Measurements from ENCODE around the gene ZMAT2. TPM values are rescaled to one million over a fixed set of nuclear protein-coding genes. Genes with fewer than 3 reads are reported as not detected.
"Not testable (repeated sequence)": the region's sequence is repeated elsewhere in the genome, so short reads cannot be mapped to it uniquely, and the experiment has no call there.

Gene ZMAT2
- total RNA-seq, 2 donors from 2014 or later, result 40.9 to 41.5 TPM

DNA sequence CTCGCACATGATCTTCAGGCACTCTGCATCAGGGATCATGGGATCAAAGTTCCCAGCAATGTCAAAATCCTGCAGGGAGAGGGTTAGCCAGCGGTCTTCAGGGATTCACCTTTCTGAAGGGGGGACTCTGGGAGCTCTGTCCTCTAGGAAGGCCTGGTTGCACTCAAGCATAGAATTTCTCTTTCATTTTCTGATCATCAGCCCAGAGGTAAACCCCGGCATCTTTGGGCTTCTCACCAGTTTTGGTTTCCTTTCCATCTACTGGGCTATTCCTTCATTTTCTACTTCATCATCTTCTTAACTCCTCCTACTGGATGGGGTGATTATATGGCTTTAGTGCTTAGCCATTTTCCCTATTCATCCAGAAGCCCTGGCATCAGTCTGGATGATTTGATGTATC is 22.3 kb upstream of the ZMAT2 start:
- ATAC-seq, result no peak
- Mint-ChIP-seq H3K27ac (peak overlapping the region; percentile 37), H3K4me1 (no peaks in the 10 kb centered on the region), H3K27me3 (no peaks in the 10 kb centered on the region), H3K4me3 (no peak overlapping the region), H3K36me3 (ENCODE audit: low read depth) (peaks cover 7% of the 10 kb centered on the region)
- H3K9me3 ChIP-seq (ENCODE audit: control insufficient read depth, low read length, poor library complexity, severe bottlenecking), result no peaks in the 10 kb centered on the region
- no peak for DNase-seq

DNA sequence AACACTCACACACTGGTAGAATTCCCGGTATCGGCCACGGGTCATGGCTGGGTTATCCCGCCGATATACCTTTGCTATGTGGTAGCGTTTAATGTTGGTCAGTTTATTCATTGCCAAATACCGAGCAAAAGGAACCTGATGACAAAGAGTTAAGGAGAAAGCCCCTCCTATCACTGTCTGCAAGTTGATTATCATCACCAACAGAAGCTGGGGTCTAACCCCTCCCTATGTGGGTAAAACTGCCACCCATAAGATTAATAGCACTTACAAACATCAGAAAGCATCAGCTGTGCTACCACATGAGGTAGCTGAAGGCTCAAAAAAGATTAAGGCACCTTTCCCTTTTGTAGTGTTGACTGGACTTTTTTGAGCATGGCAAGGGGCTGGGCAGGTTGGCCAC is 21.3 kb upstream of the ZMAT2 start:
- DNase-seq (no peak), ATAC-seq (no peak)
- H3K4me3 Mint-ChIP-seq, result no peak overlapping the region
- peaks cover 7% of the 10 kb centered on the region for H3K36me3 Mint-ChIP-seq (ENCODE audit: low read depth)
- H3K27ac Mint-ChIP-seq, result no peak overlapping the region
- no peaks in the 10 kb centered on the region for H3K4me1 Mint-ChIP-seq
- H3K9me3 ChIP-seq (ENCODE audit: control insufficient read depth, low read length, poor library complexity, severe bottlenecking), result no peaks in the 10 kb centered on the region
- H3K27me3 Mint-ChIP-seq, result no peaks in the 10 kb centered on the region

DNA sequence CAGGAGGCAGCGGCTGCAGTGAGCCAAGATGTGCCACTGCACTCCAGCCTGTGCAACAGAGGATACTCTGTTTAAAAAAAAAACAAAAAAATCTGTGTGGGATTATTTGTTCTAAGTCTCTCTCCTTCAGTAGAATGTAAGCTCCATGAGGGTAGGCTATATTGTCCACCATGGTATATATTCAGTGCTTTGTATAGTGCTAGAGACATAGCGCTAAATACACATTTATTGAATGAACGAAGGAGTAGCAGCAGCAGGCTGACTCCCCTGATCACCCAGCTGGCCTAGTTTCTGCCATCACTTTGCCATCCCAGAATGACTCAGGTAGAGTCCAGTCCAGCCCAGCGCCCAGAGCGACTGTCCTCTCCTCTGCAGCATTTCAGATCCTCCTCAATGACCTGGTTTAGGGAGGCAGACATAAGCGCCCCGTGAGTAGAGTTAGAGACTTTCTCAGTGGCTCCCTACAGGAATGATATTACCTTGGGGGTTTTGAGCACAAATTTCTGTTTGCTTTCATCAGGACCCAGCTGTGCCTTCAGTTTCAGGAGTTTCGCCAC is 9.8 kb upstream of the ZMAT2 start:
- no peaks in the 10 kb centered on the region for H3K36me3 Mint-ChIP-seq (ENCODE audit: low read depth)
- H3K4me1 Mint-ChIP-seq, result peaks cover 23% of the 10 kb centered on the region
- ATAC-seq (peak; percentile 2), DNase-seq (no peak)
- peak overlapping the region; percentile 98 for H3K27ac Mint-ChIP-seq
- H3K4me3 Mint-ChIP-seq, result peak overlapping the region; percentile 100
- no peaks in the 10 kb centered on the region for H3K9me3 ChIP-seq (ENCODE audit: control insufficient read depth, low read length, poor library complexity, severe bottlenecking)
- H3K27me3 Mint-ChIP-seq, result no peaks in the 10 kb centered on the region

DNA sequence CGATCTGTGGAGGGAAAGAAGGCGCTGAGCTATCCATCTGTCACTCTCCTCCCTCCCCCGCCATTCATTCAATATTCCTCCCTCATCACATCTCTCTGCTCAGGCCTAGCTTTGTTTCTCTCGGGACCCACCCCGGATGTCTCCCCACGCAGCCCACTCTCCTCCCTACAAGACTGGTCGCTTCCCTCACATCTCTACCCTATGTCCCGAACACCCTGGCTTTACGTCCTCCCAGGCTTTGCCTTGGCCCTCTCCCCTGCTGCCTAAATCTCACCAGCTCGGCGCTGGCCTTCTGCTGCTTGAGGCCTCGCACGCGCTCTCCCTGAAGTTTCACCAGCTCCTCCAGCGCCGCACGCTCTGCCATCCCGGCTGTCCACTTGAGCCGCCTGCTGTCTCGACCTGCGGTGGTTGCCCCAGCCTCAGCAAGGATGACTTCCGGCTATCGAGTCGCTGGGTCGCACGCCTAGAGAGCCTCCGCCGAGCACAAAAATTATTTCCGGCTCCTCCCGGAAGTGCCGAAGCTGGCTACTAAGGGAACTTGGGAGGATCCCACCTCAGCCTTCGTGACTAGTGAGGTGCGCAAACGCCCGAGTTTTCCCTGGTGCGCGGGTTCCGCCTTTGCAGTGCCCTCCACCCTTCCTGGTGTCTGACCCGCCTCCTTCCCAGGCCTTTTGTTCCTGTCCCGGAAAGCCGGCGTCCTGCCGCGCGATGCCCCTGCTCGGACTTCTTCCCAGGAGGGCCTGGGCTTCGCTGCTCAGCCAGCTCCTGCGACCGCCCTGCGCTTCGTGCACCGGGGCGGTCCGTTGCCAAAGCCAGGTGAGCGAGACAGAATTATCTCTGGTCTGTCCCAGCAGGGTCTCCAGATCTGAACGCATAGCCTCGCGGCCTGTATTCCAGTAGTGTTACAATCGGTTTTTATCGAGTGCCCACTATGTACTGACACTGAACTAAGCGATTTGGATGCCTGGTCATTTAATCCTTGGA is 9.0 kb upstream of the ZMAT2 start, which contains the start of the genes HARS1 and HARS2:
Gene HARS1 (minus strand): TSS at position 430 of the 984 bp plus-strand sequence. CDS start 66 bp downstream, at position 364.
Gene HARS2 (plus strand): TSS at position 515 of the 984 bp plus-strand sequence. CDS start 194 bp downstream, at position 709.
- ATAC-seq (peak; percentile 96), DNase-seq (peak; percentile 65 to 73 (median 66))
- no peaks in the 10 kb centered on the region for H3K27me3 Mint-ChIP-seq
- no peaks in the 10 kb centered on the region for H3K9me3 ChIP-seq (ENCODE audit: control insufficient read depth, low read length, poor library complexity, severe bottlenecking)
- H3K4me3 Mint-ChIP-seq, result peak within 1 kb of the TSS; percentile 100
- peaks cover 25% of the 10 kb centered on the region for H3K4me1 Mint-ChIP-seq
- H3K27ac Mint-ChIP-seq, result peak within 1 kb of the TSS; percentile 98
- H3K36me3 Mint-ChIP-seq (ENCODE audit: low read depth), result peaks cover 4% of the 10 kb centered on the region

DNA sequence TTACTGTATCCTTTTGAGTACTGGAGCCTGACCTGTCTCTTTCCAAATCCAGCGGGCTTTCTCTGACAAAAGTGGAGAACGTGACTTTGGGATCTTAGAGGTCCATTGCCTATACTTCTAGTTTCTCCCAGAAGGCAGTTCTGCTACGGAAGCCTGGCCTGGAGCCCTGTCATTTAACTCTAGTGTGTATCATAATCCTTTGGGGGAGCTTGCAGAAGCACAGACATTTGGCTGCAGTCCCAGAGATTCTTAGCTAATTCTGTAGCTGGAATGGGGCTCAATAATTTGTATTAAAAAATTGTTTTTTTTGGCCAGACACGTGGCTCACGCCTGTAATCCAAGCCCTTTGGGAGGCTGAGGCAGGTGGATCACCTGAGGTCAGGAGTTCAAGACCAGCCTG is 6.0 kb upstream of the ZMAT2 start:
- ATAC-seq (no peak), DNase-seq (no peak)
- peak overlapping the region; percentile 24 for H3K27ac Mint-ChIP-seq
- H3K9me3 ChIP-seq (ENCODE audit: control insufficient read depth, low read length, poor library complexity, severe bottlenecking), result no peaks in the 10 kb centered on the region
- no peaks in the 10 kb centered on the region for H3K27me3 Mint-ChIP-seq
- H3K4me1 Mint-ChIP-seq, result peaks cover 25% of the 10 kb centered on the region
- H3K36me3 Mint-ChIP-seq (ENCODE audit: low read depth), result peaks cover 14% of the 10 kb centered on the region
- H3K4me3 Mint-ChIP-seq, result no peak overlapping the region

DNA sequence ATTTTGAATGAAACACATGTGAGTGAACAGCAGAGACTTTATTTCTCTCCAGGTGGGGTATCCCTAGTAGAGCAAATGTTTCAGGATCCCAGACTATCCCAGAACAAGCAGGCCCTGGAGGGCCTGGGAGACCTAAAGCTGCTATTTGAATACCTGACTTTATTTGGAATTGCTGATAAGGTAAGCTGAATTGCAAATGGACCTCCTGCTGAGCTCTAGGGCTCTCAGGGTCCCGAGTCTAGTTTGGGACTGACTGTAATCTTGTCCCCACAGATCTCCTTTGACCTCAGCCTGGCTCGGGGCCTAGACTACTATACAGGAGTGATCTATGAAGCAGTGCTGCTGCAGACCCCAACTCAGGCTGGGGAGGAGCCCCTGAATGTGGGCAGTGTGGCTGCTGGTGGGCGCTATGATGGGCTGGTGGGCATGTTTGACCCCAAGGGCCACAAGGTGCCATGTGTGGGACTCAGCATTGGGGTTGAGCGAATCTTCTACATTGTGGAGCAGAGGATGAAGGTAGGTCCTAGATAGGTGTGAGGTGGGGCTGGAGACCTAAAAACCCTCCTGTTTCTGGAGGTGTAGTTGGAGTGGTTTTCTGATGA is 3.3 kb upstream of the ZMAT2 start:
- Mint-ChIP-seq H3K36me3 (ENCODE audit: low read depth) (peaks cover 17% of the 10 kb centered on the region), H3K4me1 (peaks cover 27% of the 10 kb centered on the region), H3K27me3 (no peaks in the 10 kb centered on the region), H3K27ac (no peak overlapping the region), H3K4me3 (no peak overlapping the region)
- ATAC-seq (no peak), DNase-seq (no peak)
- H3K9me3 ChIP-seq (ENCODE audit: control insufficient read depth, low read length, poor library complexity, severe bottlenecking), result no peaks in the 10 kb centered on the region

DNA sequence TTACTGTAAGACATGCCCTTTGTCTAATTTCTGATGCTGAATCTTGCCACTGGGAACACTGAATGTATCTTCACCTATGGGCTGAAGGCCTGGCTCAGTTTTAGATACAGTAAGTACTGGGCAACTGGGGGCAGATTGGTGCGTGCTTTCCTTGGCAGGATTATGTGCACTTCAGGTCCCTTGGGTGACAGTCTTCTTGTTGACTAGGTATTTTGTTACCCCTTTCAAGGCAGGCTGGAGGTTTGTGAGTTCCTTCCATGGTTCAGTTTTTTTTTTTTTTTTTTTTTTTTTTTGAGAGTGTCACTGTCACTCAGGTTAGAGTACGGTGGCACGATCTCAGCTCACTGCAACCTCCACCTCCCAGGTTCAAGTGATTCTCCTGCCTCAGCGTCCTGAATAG is 7.6 kb downstream of the ZMAT2 start:
- H3K9me3 ChIP-seq (ENCODE audit: control insufficient read depth, low read length, poor library complexity, severe bottlenecking), result no peaks in the 10 kb centered on the region
- Mint-ChIP-seq H3K27me3 (no peaks in the 10 kb centered on the region), H3K27ac (no peak overlapping the region), H3K4me1 (peaks cover 24% of the 10 kb centered on the region), H3K36me3 (ENCODE audit: low read depth) (peaks cover 14% of the 10 kb centered on the region), H3K4me3 (no peak overlapping the region)
- DNase-seq (no peak), ATAC-seq (no peak)

DNA sequence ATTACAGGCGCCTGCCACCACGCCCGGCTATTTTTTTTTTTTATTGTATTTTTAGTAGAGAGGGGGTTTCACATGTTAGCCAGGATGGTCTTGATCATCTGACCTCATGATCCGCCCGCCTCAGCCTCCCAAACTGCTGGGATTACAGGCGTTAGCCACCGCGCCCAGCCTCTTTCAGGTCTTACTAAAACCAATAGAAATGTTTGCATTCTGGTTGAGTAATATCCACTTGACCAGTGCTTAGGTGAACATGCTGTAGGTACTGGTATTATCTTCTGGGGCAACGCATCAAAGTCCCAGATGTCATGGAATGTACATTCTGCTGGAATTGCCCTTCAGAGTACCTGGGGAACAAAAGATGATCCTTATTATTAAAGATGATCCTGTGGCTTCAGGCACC is 8.5 kb downstream of the ZMAT2 start:
- not testable (repeated sequence) for ATAC-seq; DNase-seq; H3K4me3 Mint-ChIP-seq; H3K9me3 ChIP-seq (ENCODE audit: control insufficient read depth, low read length, poor library complexity, severe bottlenecking); H3K27me3 Mint-ChIP-seq
- peaks cover 28% of the 10 kb centered on the region for H3K4me1 Mint-ChIP-seq
- H3K27ac Mint-ChIP-seq, result peak overlapping the region; percentile 99
- peaks cover 13% of the 10 kb centered on the region for H3K36me3 Mint-ChIP-seq (ENCODE audit: low read depth)

DNA sequence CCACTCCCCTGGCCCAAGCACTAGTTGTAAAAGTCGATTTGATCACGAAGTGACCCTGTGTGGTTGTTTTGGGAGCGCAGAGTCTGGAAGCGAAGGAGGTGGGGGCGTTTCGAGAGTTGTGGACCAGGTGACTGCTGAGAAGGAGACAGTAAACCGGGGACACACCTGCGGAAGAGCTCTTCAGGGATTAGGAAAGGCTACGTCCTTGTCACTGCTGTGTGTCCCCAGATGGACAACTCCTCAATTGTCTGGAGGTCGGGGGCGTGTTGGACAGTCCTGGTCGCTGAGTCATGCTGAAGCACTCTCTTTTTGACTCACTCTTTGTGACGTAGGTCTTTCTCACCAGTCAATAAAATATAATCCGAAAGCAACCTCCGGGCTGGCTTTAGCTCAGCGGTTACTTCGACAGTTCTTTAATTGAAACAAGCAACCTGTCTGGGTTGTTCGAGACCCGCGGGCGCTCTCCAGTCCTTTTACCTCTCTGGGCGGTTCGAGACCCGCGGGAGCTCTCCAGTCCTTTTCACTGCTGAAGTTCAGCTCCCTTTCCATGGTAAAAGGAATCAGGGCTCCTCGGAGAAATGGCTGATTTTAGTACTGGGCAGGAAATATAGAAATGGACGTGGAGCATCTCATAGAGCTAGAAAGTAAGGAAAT is 10.8 kb downstream of the ZMAT2 start:
- Mint-ChIP-seq H3K27ac (peak overlapping the region; percentile 99), H3K36me3 (ENCODE audit: low read depth) (peaks cover 2% of the 10 kb centered on the region), H3K4me1 (peaks cover 23% of the 10 kb centered on the region), H3K4me3 (peak overlapping the region; percentile 95), H3K27me3 (no peaks in the 10 kb centered on the region)
- DNase-seq (peak; percentile 41 to 75 (median 72)), ATAC-seq (peak; percentile 86)
- H3K9me3 ChIP-seq (ENCODE audit: control insufficient read depth, low read length, poor library complexity, severe bottlenecking), result no peaks in the 10 kb centered on the region

DNA sequence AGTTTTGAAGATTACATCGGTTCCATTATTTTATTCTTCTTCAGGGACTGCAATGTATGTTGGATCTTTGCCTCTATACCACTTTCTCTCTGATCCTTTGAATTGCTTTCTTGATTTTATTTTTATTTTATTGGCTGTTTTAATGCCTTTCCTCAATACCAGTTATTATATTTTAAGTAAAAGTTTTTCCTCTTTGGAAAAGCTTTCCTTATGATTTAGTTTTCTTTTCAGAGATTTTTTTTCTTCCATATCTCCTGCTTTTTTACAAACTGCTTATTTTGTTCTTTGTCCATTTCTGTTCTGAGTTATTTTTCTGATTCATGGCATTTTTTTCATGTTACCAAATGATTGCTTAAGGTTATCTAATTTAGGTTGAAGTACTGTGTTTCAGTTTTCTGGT is 11.5 kb downstream of the ZMAT2 start:
- Mint-ChIP-seq H3K36me3 (ENCODE audit: low read depth) (no peaks in the 10 kb centered on the region), H3K4me3 (peak overlapping the region; percentile 95), H3K4me1 (peaks cover 22% of the 10 kb centered on the region), H3K27me3 (no peaks in the 10 kb centered on the region), H3K27ac (peak overlapping the region; percentile 99)
- no peak for ATAC-seq
- no peaks in the 10 kb centered on the region for H3K9me3 ChIP-seq (ENCODE audit: control insufficient read depth, low read length, poor library complexity, severe bottlenecking)
- no peak for DNase-seq

DNA sequence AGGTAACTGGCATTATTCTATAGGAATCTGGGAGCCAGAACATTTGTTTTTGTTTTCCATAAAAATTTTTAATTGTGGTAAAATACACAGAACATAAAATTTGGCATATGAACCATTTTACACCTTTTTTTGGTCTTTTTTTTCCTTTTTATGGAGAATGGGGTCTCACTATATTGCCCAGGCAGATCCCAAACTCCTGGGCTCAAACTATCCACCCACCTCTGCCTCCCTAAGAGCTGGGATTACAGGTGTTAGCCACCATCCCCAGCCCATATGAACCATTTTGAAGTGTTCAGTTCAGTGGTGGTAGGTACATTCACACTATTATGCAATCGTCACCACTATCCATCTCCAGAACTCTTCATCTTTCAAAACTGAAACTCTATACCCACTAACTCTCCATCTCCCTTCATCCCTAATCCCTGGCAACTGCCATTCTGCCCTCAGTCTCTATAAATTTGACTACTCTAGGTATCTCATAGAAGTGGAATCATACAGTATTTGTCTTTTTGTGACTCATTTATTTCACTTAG is 13.4 kb downstream of the ZMAT2 start:
- ATAC-seq (no peak), DNase-seq (no peak)
- no peaks in the 10 kb centered on the region for H3K36me3 Mint-ChIP-seq (ENCODE audit: low read depth)
- no peaks in the 10 kb centered on the region for H3K9me3 ChIP-seq (ENCODE audit: control insufficient read depth, low read length, poor library complexity, severe bottlenecking)
- H3K27ac Mint-ChIP-seq, result peak overlapping the region; percentile 65
- H3K4me3 Mint-ChIP-seq, result no peak overlapping the region
- H3K27me3 Mint-ChIP-seq, result no peaks in the 10 kb centered on the region
- H3K4me1 Mint-ChIP-seq, result peaks cover 27% of the 10 kb centered on the region

DNA sequence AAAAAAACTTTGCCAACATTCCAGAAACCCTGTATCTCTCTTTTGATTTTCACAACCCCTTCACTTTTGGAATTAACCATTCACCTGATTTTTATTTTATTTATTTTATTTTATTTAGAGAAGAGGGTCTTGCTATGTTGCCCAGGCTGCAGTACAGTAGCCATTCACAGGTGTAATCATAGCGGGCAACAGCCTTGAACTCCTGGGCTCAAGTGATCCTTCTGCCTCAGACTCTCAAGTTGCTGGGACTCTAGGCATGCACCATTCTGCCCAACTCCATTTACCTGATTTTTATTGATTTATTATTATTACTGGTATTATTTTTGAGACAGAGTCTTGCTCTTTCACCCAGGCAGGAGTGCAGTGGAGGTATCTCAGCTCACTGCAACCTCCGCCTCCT is 16.0 kb downstream of the ZMAT2 start:
- not testable (repeated sequence) for H3K27me3 Mint-ChIP-seq; H3K36me3 Mint-ChIP-seq (ENCODE audit: low read depth); H3K9me3 ChIP-seq (ENCODE audit: control insufficient read depth, low read length, poor library complexity, severe bottlenecking); H3K27ac Mint-ChIP-seq; H3K4me3 Mint-ChIP-seq; ATAC-seq; DNase-seq
- H3K4me1 Mint-ChIP-seq, result peaks cover 19% of the 10 kb centered on the region

DNA sequence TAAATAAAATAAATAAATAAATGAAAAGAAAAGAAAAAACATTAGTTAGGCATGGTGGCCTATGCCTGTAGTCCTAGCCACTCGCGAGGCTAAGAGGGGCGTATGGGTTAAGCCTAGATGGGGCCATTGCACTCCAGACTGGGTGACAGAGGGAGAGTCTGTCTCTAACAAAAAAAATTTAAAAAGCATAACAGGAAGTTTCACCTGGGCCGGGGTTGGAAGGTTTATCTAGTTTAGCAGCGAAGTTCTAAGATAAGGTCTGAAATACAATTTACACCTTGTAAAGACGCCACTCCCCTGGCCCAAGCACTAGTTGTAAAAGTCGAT is 18.0 kb downstream of the ZMAT2 start:
- H3K27ac Mint-ChIP-seq, result no peak overlapping the region
- peaks cover 10% of the 10 kb centered on the region for H3K4me1 Mint-ChIP-seq
- H3K27me3 Mint-ChIP-seq, result peaks cover 14% of the 10 kb centered on the region
- DNase-seq, result no peak
- H3K4me3 Mint-ChIP-seq, result peak overlapping the region; percentile 66
- H3K36me3 Mint-ChIP-seq (ENCODE audit: low read depth), result peaks cover 2% of the 10 kb centered on the region
- no peaks in the 10 kb centered on the region for H3K9me3 ChIP-seq (ENCODE audit: control insufficient read depth, low read length, poor library complexity, severe bottlenecking)
- ATAC-seq, result no peak

Measured in T-helper 17 cell (primary cell).